Neural progenitor cell (in vitro differentiated cells): ENCODE results near the gene PGAP6. TPM values are rescaled to one million over a fixed set of nuclear protein-coding genes. Genes with fewer than 3 reads are reported as not detected.
"Not testable (repeated sequence)": the region's sequence is repeated elsewhere in the genome, so short reads cannot be mapped to it uniquely, and the experiment has no call there.

Experiments
- DNase-seq: peaks from one replicate; pipeline ENCODE4 v3.0.0-alpha.2; 2016; ENCODE audit warnings: low spot score
- H2AFZ ChIP-seq: fragments of 200-600 bp; sonication (generic); replicated peaks from 2 replicates; pipeline ENCODE4 v1.6.1; 2016; ENCODE audit warnings: antibody characterized with exemption
- H3F3A ChIP-seq: fragments of 200-600 bp; sonication (generic); 2 replicates; pipeline ENCODE4 v1.6.1; 2016; ENCODE audit warnings: antibody characterized with exemption, low read depth
- H3K27ac ChIP-seq: fragments of 200-600 bp; sonication (generic); 2 replicates; pipeline ENCODE4 v1.5.1; 2016; ENCODE audit warnings: mild to moderate bottlenecking
- H3K27me3 ChIP-seq: fragments of 200-600 bp; sonication (generic); 2 replicates; pipeline ENCODE4 v1.6.1; 2016; ENCODE audit warnings: mild to moderate bottlenecking, moderate library complexity
- H3K36me3 ChIP-seq: fragments of 200-600 bp; sonication (generic); 2 replicates; pipeline ENCODE4 v1.5.1; 2016
- H3K4me1 ChIP-seq: fragments of 200-600 bp; sonication (generic); 2 replicates; pipeline ENCODE4 v1.6.1; 2016; ENCODE audit warnings: mixed run types
- H3K4me2 ChIP-seq: fragments of 200-600 bp; sonication (generic); 2 replicates; pipeline ENCODE4 v1.6.1; 2016
- H3K4me3 ChIP-seq: fragments of 200-600 bp; sonication (generic); 2 replicates; pipeline ENCODE4 v1.5.1; 2016
- H3K79me2 ChIP-seq: fragments of 200-600 bp; sonication (generic); 2 replicates; pipeline ENCODE4 v1.6.1; 2016; ENCODE audit warnings: low read depth
- H3K9ac ChIP-seq: fragments of 200-600 bp; sonication (generic); 2 replicates; pipeline ENCODE4 v1.6.1; 2016
- H3K9me3 ChIP-seq: fragments of 200-600 bp; sonication (generic); 2 replicates; pipeline ENCODE4 v1.5.1; 2016; ENCODE audit warnings: low read depth
- H4K20me1 ChIP-seq: fragments of 200-600 bp; sonication (generic); 2 replicates; pipeline ENCODE4 v1.6.1; 2016; ENCODE audit warnings: low read depth
- H3K27ac Mint-ChIP-seq: 3 replicates; pipeline ENCODE4 v1.8.0; 2021; ENCODE audit warnings: mixed read lengths
- H3K27me3 Mint-ChIP-seq: 2 replicates; pipeline ENCODE4 v1.8.0; 2022; ENCODE audit warnings: low read depth, mild to moderate bottlenecking, inconsistent platforms, moderate library complexity, mixed read lengths; ENCODE audit not compliant: insufficient read depth
- H3K36me3 Mint-ChIP-seq: 3 replicates; pipeline ENCODE4 v1.8.0; 2021; ENCODE audit warnings: mixed read lengths
- H3K4me1 Mint-ChIP-seq: 3 replicates; pipeline ENCODE4 v1.8.0; 2021; ENCODE audit warnings: mixed read lengths
- H3K4me3 Mint-ChIP-seq: 3 replicates; pipeline ENCODE4 v1.8.0; 2021; ENCODE audit warnings: mild to moderate bottlenecking, moderate library complexity, mixed read lengths
- H3K9me3 Mint-ChIP-seq: 3 replicates; pipeline ENCODE4 v1.8.0; 2020; ENCODE audit warnings: mixed read lengths
- EZH2 ChIP-seq: fragments of 200-600 bp; sonication (generic); IDR thresholded peaks from 2 replicates; pipeline ENCODE4 v1.6.1; 2017; ENCODE audit warnings: antibody characterized with exemption, mild to moderate bottlenecking, moderate library complexity
- EZH2phosphoT487 ChIP-seq: fragments of 200-600 bp; sonication (generic); IDR thresholded peaks from 2 replicates; pipeline ENCODE4 v1.6.1; 2017; ENCODE audit warnings: antibody characterized with exemption
- total RNA-seq: library from RNA; depleted of rRNA; stranded (reverse); fragments of >200 nt; gene quantifications from 2 replicates; pipeline ENCODE4 v1.2.3, GENCODE V29; 2015; ENCODE audit warnings: low replicate concordance
- TF ChIP-seq, protein P1 (sequence below): fragments of 200-600 bp; sonication (generic); IDR thresholded peaks from 2 replicates; pipeline ENCODE4 v1.5.1; 2017; ENCODE audit warnings: antibody characterized with exemption, mild to moderate bottlenecking

PGAP6 gene
- total RNA-seq, 1 donor from 2014 or later, result 16.7 TPM

DNA sequence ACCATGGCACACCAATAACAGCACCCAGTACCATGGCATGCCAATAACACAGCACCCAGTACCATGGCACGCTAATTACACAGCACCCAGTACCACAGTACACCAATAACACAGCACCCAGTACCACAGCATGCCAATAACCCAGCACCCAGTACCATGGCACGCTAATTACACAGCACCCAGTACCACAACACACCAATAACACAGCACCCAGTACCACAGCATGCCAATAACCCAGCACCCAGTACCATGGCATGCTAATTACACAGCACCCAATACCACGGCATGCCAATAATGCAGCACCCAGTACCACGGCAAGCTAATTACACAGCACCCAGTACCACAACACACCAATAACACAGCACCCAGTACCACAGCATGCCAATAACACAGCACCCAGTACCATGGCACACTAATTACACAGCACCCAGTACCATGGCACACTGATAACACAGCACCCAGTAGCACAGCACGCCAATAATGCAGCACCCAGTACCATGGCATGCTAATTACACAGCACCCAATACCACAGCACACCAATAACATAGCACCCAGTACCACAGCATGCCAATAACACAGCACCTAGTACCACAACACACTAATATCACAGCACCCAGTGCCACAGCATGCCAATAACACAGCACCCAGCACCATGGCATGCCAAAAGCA lies 47.5 kb downstream of the PGAP6 start:
- not testable (repeated sequence) for H3K27ac Mint-ChIP-seq, H3K27me3 Mint-ChIP-seq, DNase-seq, H3K27ac ChIP-seq, H3K4me3 ChIP-seq, H3K9me3 Mint-ChIP-seq, H3K27me3 ChIP-seq, H2AFZ ChIP-seq, H3K36me3 ChIP-seq, H3K4me1 ChIP-seq, H3K9me3 ChIP-seq, H3K4me3 Mint-ChIP-seq, H3K9ac ChIP-seq, H3K4me2 ChIP-seq, H3K36me3 Mint-ChIP-seq
- H3K4me1 Mint-ChIP-seq, result peaks cover 24% of the 10 kb centered on the region
- Histone ChIP-seq H4K20me1 (peaks cover 44% of the 10 kb centered on the region), H3F3A (peaks cover 17% of the 10 kb centered on the region), H3K79me2 (peaks cover 96% of the 10 kb centered on the region)

DNA sequence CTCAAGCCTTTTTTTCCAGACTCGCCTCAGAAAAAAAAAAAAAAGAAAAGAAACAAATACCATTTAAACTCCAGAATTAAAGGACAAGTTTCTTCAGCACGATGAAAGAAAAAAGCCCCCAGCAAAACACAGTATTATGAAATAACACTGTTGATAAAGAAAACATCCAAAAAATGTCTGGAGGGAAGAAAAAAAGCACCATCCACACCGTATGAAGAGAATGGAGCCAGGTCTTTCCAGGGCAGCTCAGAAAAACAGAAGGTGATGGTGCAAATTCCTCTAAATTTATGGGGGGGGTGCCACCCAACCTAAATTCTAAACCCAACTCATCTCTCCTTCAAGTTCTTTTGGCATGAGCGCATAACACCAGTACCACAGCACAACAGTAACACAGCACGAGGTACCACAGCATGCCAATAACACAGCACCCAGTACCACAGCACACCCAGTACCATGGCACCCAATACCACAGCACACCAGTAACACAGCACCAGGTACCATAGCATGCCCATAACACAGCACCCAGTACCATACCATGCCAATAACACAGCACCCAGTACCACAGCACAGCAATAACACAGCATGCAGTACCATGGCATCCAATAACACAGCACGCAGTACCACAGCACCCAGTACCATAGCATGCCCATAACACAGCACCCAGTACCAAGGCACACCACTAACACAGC lies 48.2 kb downstream of the PGAP6 start:
- peaks cover 2% of the 10 kb centered on the region for H3K27me3 Mint-ChIP-seq
- H2AFZ ChIP-seq, result no peak overlapping the region
- H3K27me3 ChIP-seq, result no peaks in the 10 kb centered on the region
- no peaks in the 10 kb centered on the region for H3K9me3 ChIP-seq
- peaks cover 46% of the 10 kb centered on the region for H4K20me1 ChIP-seq
- peaks cover 96% of the 10 kb centered on the region for H3K79me2 ChIP-seq
- H3F3A ChIP-seq, result peaks cover 17% of the 10 kb centered on the region
- H3K4me1 Mint-ChIP-seq, result peaks cover 24% of the 10 kb centered on the region
- peaks cover 3% of the 10 kb centered on the region for H3K36me3 Mint-ChIP-seq
- H3K9me3 Mint-ChIP-seq, result no peaks in the 10 kb centered on the region
- TF ChIP-seq, protein P1, sequence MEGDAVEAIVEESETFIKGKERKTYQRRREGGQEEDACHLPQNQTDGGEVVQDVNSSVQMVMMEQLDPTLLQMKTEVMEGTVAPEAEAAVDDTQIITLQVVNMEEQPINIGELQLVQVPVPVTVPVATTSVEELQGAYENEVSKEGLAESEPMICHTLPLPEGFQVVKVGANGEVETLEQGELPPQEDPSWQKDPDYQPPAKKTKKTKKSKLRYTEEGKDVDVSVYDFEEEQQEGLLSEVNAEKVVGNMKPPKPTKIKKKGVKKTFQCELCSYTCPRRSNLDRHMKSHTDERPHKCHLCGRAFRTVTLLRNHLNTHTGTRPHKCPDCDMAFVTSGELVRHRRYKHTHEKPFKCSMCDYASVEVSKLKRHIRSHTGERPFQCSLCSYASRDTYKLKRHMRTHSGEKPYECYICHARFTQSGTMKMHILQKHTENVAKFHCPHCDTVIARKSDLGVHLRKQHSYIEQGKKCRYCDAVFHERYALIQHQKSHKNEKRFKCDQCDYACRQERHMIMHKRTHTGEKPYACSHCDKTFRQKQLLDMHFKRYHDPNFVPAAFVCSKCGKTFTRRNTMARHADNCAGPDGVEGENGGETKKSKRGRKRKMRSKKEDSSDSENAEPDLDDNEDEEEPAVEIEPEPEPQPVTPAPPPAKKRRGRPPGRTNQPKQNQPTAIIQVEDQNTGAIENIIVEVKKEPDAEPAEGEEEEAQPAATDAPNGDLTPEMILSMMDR, result no peak
- DNase-seq, result no peak
- no peak overlapping the region for H3K27ac ChIP-seq
- no peak overlapping the region for H3K4me3 ChIP-seq
- no peak overlapping the region for H3K9ac ChIP-seq
- no peaks in the 10 kb centered on the region for H3K36me3 ChIP-seq
- H3K4me1 ChIP-seq, result peaks cover 3% of the 10 kb centered on the region
- H3K4me3 Mint-ChIP-seq, result no peak overlapping the region
- H3K27ac Mint-ChIP-seq, result no peak overlapping the region
- no peak overlapping the region for H3K4me2 ChIP-seq

DNA sequence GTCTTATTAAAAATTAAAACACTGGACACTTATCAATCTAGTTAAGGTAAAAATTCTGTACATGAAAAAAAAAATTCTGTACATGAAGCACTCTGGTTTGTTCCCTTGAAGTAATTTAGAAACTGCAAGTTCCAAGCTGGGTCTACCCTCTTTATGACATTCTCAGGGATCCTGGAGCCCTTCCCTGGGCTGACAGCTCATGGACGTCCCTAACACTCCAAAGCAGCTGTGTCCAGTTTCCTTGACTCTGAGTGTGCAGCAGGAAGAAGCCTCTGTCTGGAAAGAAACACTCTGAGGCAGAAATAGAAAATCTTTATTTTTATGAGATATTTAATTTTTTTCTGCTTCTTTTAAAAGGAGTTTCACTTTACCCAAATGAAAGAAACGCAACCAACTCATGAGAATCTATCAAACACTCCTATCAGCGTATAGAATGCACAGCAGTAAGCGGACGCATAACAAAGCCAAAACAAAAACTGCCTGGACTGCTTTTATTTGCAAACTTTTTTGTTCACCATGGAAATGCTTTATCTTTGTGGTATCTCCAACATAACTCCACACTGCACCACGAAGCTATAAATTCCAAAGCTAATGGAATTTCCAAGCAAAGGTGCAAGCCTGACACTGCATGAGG lies 50.5 kb downstream of the PGAP6 start:
- not testable (repeated sequence) for H3K9me3 Mint-ChIP-seq, DNase-seq, H3K4me2 ChIP-seq, H2AFZ ChIP-seq, H3K27ac ChIP-seq, H3K4me3 ChIP-seq, H3K36me3 Mint-ChIP-seq, H3K27me3 Mint-ChIP-seq, H3K9ac ChIP-seq, H3K4me1 ChIP-seq, H3K9me3 ChIP-seq, H3K36me3 ChIP-seq, H3K4me3 Mint-ChIP-seq, H3K27me3 ChIP-seq
- Histone ChIP-seq H3K79me2 (peaks cover 94% of the 10 kb centered on the region), H3F3A (peaks cover 17% of the 10 kb centered on the region), H4K20me1 (peaks cover 50% of the 10 kb centered on the region)
- Mint-ChIP-seq H3K27ac (peak overlapping the region; percentile 50), H3K4me1 (peaks cover 29% of the 10 kb centered on the region)

DNA sequence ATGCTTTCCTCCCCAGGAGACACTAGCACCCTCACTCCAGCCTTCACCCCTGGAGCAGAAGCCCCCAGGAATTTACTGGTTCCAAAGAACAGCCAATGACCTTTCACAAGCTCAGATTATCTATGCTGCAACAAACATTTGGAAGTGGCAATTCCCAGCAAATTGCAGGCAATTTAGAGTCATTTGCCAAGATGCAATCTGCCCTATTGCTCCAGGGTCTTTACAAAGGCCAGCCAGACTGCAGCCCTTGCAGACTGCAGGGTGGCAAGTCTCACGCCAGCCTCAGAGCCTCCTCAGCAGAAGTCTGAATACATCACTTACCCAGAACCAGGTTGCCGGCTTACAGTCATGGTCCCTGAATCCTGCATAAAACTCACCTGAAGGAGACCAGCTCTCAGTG lies 51.0 kb downstream of the PGAP6 start:
- Mint-ChIP-seq H3K27ac (peak overlapping the region; percentile 50), H3K36me3 (no peaks in the 10 kb centered on the region), H3K4me1 (peaks cover 29% of the 10 kb centered on the region), H3K9me3 (no peaks in the 10 kb centered on the region), H3K27me3 (peaks cover 2% of the 10 kb centered on the region), H3K4me3 (no peak overlapping the region)
- Histone ChIP-seq H3K9me3 (no peaks in the 10 kb centered on the region), H3K36me3 (no peaks in the 10 kb centered on the region), H3F3A (peaks cover 17% of the 10 kb centered on the region), H4K20me1 (peaks cover 56% of the 10 kb centered on the region), H3K79me2 (peaks cover 93% of the 10 kb centered on the region), H3K27me3 (no peaks in the 10 kb centered on the region), H3K27ac (no peak overlapping the region), H3K9ac (no peak overlapping the region), H2AFZ (no peak overlapping the region), H3K4me2 (no peak overlapping the region), H3K4me1 (peaks cover 3% of the 10 kb centered on the region), H3K4me3 (no peak overlapping the region)
- DNase-seq, result no peak
- no peak for TF ChIP-seq EZH2phosphoT487
- TF ChIP-seq EZH2, result no peak
- TF ChIP-seq, protein P1, result no peak
